Activated CD4-positive, alpha-beta T cell treated with anti-CD3 and anti-CD28 coated beads, Interleukin-2, amount 10 ng/mL, durations not matched to agents 7 days and 5 days (primary cell): ENCODE data around the gene PDZD2. TPM values are rescaled to one million over a fixed set of nuclear protein-coding genes. Genes with fewer than 3 reads are reported as not detected.

ENCODE experiments used
- CTCF ChIA-PET: fragments of 350-600 bp; sonication (Branson Sonifier 250); formaldehyde crosslinking; loops from one replicate; lab custom pipeline; 2021; ENCODE audit warnings: antibody characterized with exemption; lab: Charles Lee
- POLR2A ChIA-PET: fragments of 350-600 bp; sonication (Branson Sonifier 250); formaldehyde crosslinking; loops from one replicate; lab custom pipeline; 2021; ENCODE audit warnings: antibody characterized with exemption; lab: Charles Lee
- DNase-seq: peaks from one replicate; pipeline ENCODE4 v3.0.0-alpha.2; 2020
- H3K27ac Mint-ChIP-seq: one replicate; pipeline ENCODE4 v1.8.0; 2021; ENCODE audit warnings: mild to moderate bottlenecking, moderate library complexity, mixed read lengths
- H3K27me3 Mint-ChIP-seq: one replicate; pipeline ENCODE4 v1.8.0; 2021; ENCODE audit warnings: mixed read lengths
- H3K36me3 Mint-ChIP-seq: one replicate; pipeline ENCODE4 v1.8.0; 2021; ENCODE audit warnings: low read depth, mixed read lengths
- H3K4me1 Mint-ChIP-seq: one replicate; pipeline ENCODE4 v1.8.0; 2021; ENCODE audit warnings: mixed read lengths
- H3K4me3 Mint-ChIP-seq: one replicate; pipeline ENCODE4 v1.8.0; 2021; ENCODE audit warnings: mild to moderate bottlenecking, moderate library complexity, mixed read lengths
- H3K9me3 Mint-ChIP-seq: one replicate; pipeline ENCODE4 v1.8.0; 2021; ENCODE audit warnings: mixed read lengths
- total RNA-seq, 2 experiments: library from RNA; stranded (reverse); gene quantifications; one replicate each; pipeline ENCODE4 v1.2.3, GENCODE V29; 2021

PDZD2 gene
- total RNA-seq, 2 experiments from 2014 or later: not detected

- Mint-ChIP-seq H3K36me3 (no peaks in the 10 kb centered on the region), H3K4me1 (no peaks in the 10 kb centered on the region), H3K9me3 (no peaks in the 10 kb centered on the region), H3K27ac (no peak overlapping the region), H3K4me3 (no peak overlapping the region), H3K27me3 (no peaks in the 10 kb centered on the region)
- DNase-seq: no peak
- ChIA-PET POLR2A (no interaction called here), CTCF (no interaction called here)
These were observed 167.6 kb downstream of the PDZD2 start for GRCh38 chr5:31806561-31806960.

- no peak overlapping the region for H3K4me3 Mint-ChIP-seq
- DNase-seq: no peak
- no peaks in the 10 kb centered on the region for H3K36me3 Mint-ChIP-seq
- H3K4me1 Mint-ChIP-seq: no peaks in the 10 kb centered on the region
- ChIA-PET POLR2A (no interaction called here), CTCF (interaction anchor here (1.3 kb wide), 1 partner anchor 10 kb away, joined by 3 read pairs; no protein-coding TSS in a partner anchor)
- no peaks in the 10 kb centered on the region for H3K9me3 Mint-ChIP-seq
- no peaks in the 10 kb centered on the region for H3K27me3 Mint-ChIP-seq
- no peak overlapping the region for H3K27ac Mint-ChIP-seq
These were observed 169.0 kb downstream of the PDZD2 start for GRCh38 chr5:31807789-31808540.

- POLR2A ChIA-PET: no interaction called here
- H3K9me3 Mint-ChIP-seq: no peaks in the 10 kb centered on the region
- H3K27ac Mint-ChIP-seq: no peak overlapping the region
- CTCF ChIA-PET: interaction anchor here (1.1 to 1.5 kb wide), 3 partner anchors 8 to 18 kb away, joined by 3 read pairs; no protein-coding TSS in a partner anchor
- H3K36me3 Mint-ChIP-seq: no peaks in the 10 kb centered on the region
- peak; percentile 10 for DNase-seq
- no peak overlapping the region for H3K4me3 Mint-ChIP-seq
- no peaks in the 10 kb centered on the region for H3K4me1 Mint-ChIP-seq
- no peaks in the 10 kb centered on the region for H3K27me3 Mint-ChIP-seq
These were observed 170.3 kb downstream of the PDZD2 start for GRCh38 chr5:31809050-31809870.

GRCh38 chr5:31811210-31811609, 172.3 kb downstream of the PDZD2 start:
- Mint-ChIP-seq H3K4me1 (no peaks in the 10 kb centered on the region), H3K36me3 (no peaks in the 10 kb centered on the region), H3K4me3 (no peak overlapping the region), H3K27ac (no peak overlapping the region), H3K9me3 (no peaks in the 10 kb centered on the region), H3K27me3 (no peaks in the 10 kb centered on the region)
- ChIA-PET POLR2A (no interaction called here), CTCF (no interaction called here)
- no peak for DNase-seq

GRCh38 chr5:31815376-31815775, 176.4 kb downstream of the PDZD2 start:
- no peaks in the 10 kb centered on the region for H3K4me1 Mint-ChIP-seq
- ChIA-PET CTCF (no interaction called here), POLR2A (no interaction called here)
- H3K4me3 Mint-ChIP-seq: no peak overlapping the region
- H3K27me3 Mint-ChIP-seq: no peaks in the 10 kb centered on the region
- no peaks in the 10 kb centered on the region for H3K9me3 Mint-ChIP-seq
- no peak overlapping the region for H3K27ac Mint-ChIP-seq
- no peak for DNase-seq
- H3K36me3 Mint-ChIP-seq: no peaks in the 10 kb centered on the region

GRCh38 chr5:31819926-31820516, 181.1 kb downstream of the PDZD2 start:
- ChIA-PET CTCF (no interaction called here), POLR2A (interaction anchor here (0.5 kb wide), 1 partner anchor 487 kb away, joined by 3 read pairs; no protein-coding TSS in a partner anchor)
- Mint-ChIP-seq H3K27me3 (peaks cover 5% of the 10 kb centered on the region), H3K27ac (no peak overlapping the region), H3K9me3 (no peaks in the 10 kb centered on the region), H3K4me1 (no peaks in the 10 kb centered on the region), H3K4me3 (no peak overlapping the region), H3K36me3 (no peaks in the 10 kb centered on the region)
- no peak for DNase-seq

- Mint-ChIP-seq H3K4me1 (peaks cover 7% of the 10 kb centered on the region), H3K9me3 (no peaks in the 10 kb centered on the region), H3K27me3 (peaks cover 5% of the 10 kb centered on the region), H3K27ac (no peak overlapping the region), H3K4me3 (no peak overlapping the region), H3K36me3 (no peaks in the 10 kb centered on the region)
- no peak for DNase-seq
- CTCF ChIA-PET: interaction anchor here (0.6 kb wide), 1 partner anchor 249 kb away, joined by 3 read pairs; no protein-coding TSS in a partner anchor
- POLR2A ChIA-PET: no interaction called here
These were observed 184.5 kb downstream of the PDZD2 start for GRCh38 chr5:31823472-31823871.

GRCh38 chr5:31824869-31825517, 186.1 kb downstream of the PDZD2 start:
- Mint-ChIP-seq H3K9me3 (no peaks in the 10 kb centered on the region), H3K27ac (no peak overlapping the region), H3K4me1 (peaks cover 7% of the 10 kb centered on the region), H3K27me3 (peaks cover 5% of the 10 kb centered on the region), H3K36me3 (no peaks in the 10 kb centered on the region), H3K4me3 (no peak overlapping the region)
- POLR2A ChIA-PET: no interaction called here
- CTCF ChIA-PET: interaction anchor here (0.5 to 0.6 kb wide), 3 partner anchors 316 to 664 kb away, joined by 3 read pairs; no protein-coding TSS in a partner anchor
- DNase-seq: no peak

GRCh38 chr5:31825518-31826068, 186.7 kb downstream of the PDZD2 start:
- Mint-ChIP-seq H3K4me3 (no peak overlapping the region), H3K27ac (no peak overlapping the region), H3K36me3 (no peaks in the 10 kb centered on the region), H3K27me3 (peaks cover 5% of the 10 kb centered on the region), H3K9me3 (no peaks in the 10 kb centered on the region), H3K4me1 (peaks cover 7% of the 10 kb centered on the region)
- peak; percentile 69 for DNase-seq
- ChIA-PET POLR2A (no interaction called here), CTCF (interaction anchor here (0.6 kb wide), 2 partner anchors 130 to 664 kb away, joined by 3 read pairs; no protein-coding TSS in a partner anchor)

GRCh38 chr5:31827867-31828266, 188.9 kb downstream of the PDZD2 start:
- no peak overlapping the region for H3K4me3 Mint-ChIP-seq
- DNase-seq: no peak
- H3K9me3 Mint-ChIP-seq: no peaks in the 10 kb centered on the region
- CTCF ChIA-PET: no interaction called here
- POLR2A ChIA-PET: no interaction called here
- H3K4me1 Mint-ChIP-seq: peaks cover 7% of the 10 kb centered on the region
- H3K27me3 Mint-ChIP-seq: peaks cover 5% of the 10 kb centered on the region
- H3K36me3 Mint-ChIP-seq: no peaks in the 10 kb centered on the region
- H3K27ac Mint-ChIP-seq: no peak overlapping the region

- Mint-ChIP-seq H3K36me3 (no peaks in the 10 kb centered on the region), H3K4me3 (no peak overlapping the region), H3K27me3 (no peaks in the 10 kb centered on the region), H3K27ac (no peak overlapping the region), H3K4me1 (no peaks in the 10 kb centered on the region), H3K9me3 (no peaks in the 10 kb centered on the region)
- ChIA-PET CTCF (interaction anchor here (0.6 to 0.7 kb wide), 2 partner anchors 248 to 1209 kb away, joined by 3 read pairs; no protein-coding TSS in a partner anchor), POLR2A (no interaction called here)
- no peak for DNase-seq
These were observed 194.0 kb downstream of the PDZD2 start for GRCh38 chr5:31832966-31833365.

- no peaks in the 10 kb centered on the region for H3K9me3 Mint-ChIP-seq
- H3K36me3 Mint-ChIP-seq: no peaks in the 10 kb centered on the region
- no peak overlapping the region for H3K4me3 Mint-ChIP-seq
- H3K27ac Mint-ChIP-seq: no peak overlapping the region
- CTCF ChIA-PET: interaction anchor here (0.7 kb wide), 1 partner anchor 1209 kb away, joined by 3 read pairs; no protein-coding TSS in a partner anchor
- DNase-seq: no peak
- no peaks in the 10 kb centered on the region for H3K4me1 Mint-ChIP-seq
- POLR2A ChIA-PET: no interaction called here
- H3K27me3 Mint-ChIP-seq: no peaks in the 10 kb centered on the region
These were observed 194.8 kb downstream of the PDZD2 start for GRCh38 chr5:31833710-31834109.
